GM23338 (cell line): ENCODE measurements around the gene SETD1B. TPM values are rescaled to one million over a fixed set of nuclear protein-coding genes. Genes with fewer than 3 reads are reported as not detected.

Experiments
- ATAC-seq: fragments of 200-7000 bp; cut with Tn5 transposase; 3 replicates; pipeline ENCODE4 v1.9.1; 2020
- DNase-seq: peaks from one replicate; pipeline ENCODE4 v3.0.0-alpha.2; 2015; ENCODE audit warnings: low spot score
- H2AFZ ChIP-seq: fragments of 200-600 bp; sonication (generic); 2 replicates; pipeline ENCODE4 v1.8.0; 2016; ENCODE audit warnings: antibody characterized with exemption, mild to moderate bottlenecking, moderate library complexity
- H3F3A ChIP-seq: fragments of 200-600 bp; sonication (generic); replicated peaks from 2 replicates; pipeline ENCODE4 v1.8.0; 2017; ENCODE audit warnings: antibody characterized with exemption, mixed run types, low read depth
- H3K27ac ChIP-seq: fragments of 200-600 bp; sonication (generic); 2 replicates; pipeline ENCODE4 v1.6.1; 2016; ENCODE audit warnings: low read depth
- H3K27me3 ChIP-seq: fragments of 200-600 bp; sonication (generic); 2 replicates; pipeline ENCODE4 v1.8.0; 2016; ENCODE audit warnings: mild to moderate bottlenecking, mixed run types, moderate library complexity; ENCODE audit not compliant: insufficient read depth
- H3K36me3 ChIP-seq: fragments of 200-600 bp; sonication (generic); 2 replicates; pipeline ENCODE4 v1.8.0; 2016; ENCODE audit warnings: mild to moderate bottlenecking; ENCODE audit not compliant: insufficient read depth
- H3K4me1 ChIP-seq: fragments of 200-600 bp; sonication (generic); 2 replicates; pipeline ENCODE4 v1.8.0; 2016; ENCODE audit warnings: mild to moderate bottlenecking, moderate library complexity; ENCODE audit not compliant: insufficient read depth
- H3K4me2 ChIP-seq: fragments of 200-600 bp; sonication (generic); 2 replicates; pipeline ENCODE4 v1.7.1; 2017; ENCODE audit warnings: mixed run types
- H3K4me3 ChIP-seq: fragments of 200-600 bp; sonication (generic); 2 replicates; pipeline ENCODE4 v1.6.1; 2016; ENCODE audit warnings: mixed run types
- H3K79me2 ChIP-seq: fragments of 200-600 bp; sonication (generic); replicated peaks from 2 replicates; pipeline ENCODE4 v1.8.0; 2017; ENCODE audit warnings: mild to moderate bottlenecking; ENCODE audit not compliant: insufficient read depth
- H3K9me2 ChIP-seq: fragments of 200-600 bp; sonication (generic); 2 replicates; pipeline ENCODE4 v1.8.0; 2017; ENCODE audit not compliant: insufficient read depth
- H4K20me1 ChIP-seq: fragments of 200-600 bp; sonication (generic); replicated peaks from 2 replicates; pipeline ENCODE4 v1.8.0; 2017; ENCODE audit warnings: mild to moderate bottlenecking; ENCODE audit not compliant: insufficient read depth
- H3K27ac Mint-ChIP-seq: 2 replicates; pipeline ENCODE4 v1.8.0; 2020; ENCODE audit warnings: inconsistent platforms, mild to moderate bottlenecking, moderate library complexity, mixed read lengths
- H3K27me3 Mint-ChIP-seq: 3 replicates; pipeline ENCODE4 v1.8.0; 2022; ENCODE audit warnings: low read depth, mild to moderate bottlenecking, moderate library complexity, mixed read lengths, inconsistent platforms; ENCODE audit not compliant: insufficient read depth, poor library complexity
- H3K36me3 Mint-ChIP-seq: 3 replicates; pipeline ENCODE4 v1.8.0; 2021; ENCODE audit warnings: low read depth, mild to moderate bottlenecking, inconsistent platforms, moderate library complexity, mixed read lengths
- H3K4me1 Mint-ChIP-seq: 3 replicates; pipeline ENCODE4 v1.8.0; 2020; ENCODE audit warnings: mild to moderate bottlenecking, inconsistent platforms, mixed read lengths
- H3K4me3 Mint-ChIP-seq: 3 replicates; pipeline ENCODE4 v1.8.0; 2021; ENCODE audit warnings: moderate library complexity, mild to moderate bottlenecking, inconsistent platforms, mixed read lengths
- H3K9me3 Mint-ChIP-seq: 3 replicates; pipeline ENCODE4 v1.8.0; 2020; ENCODE audit warnings: moderate library complexity, mild to moderate bottlenecking, inconsistent platforms, mixed read lengths
- CREB1 ChIP-seq: fragments of 250-450 bp; sonication (Bioruptor Pico); IDR thresholded peaks from 2 replicates; pipeline ENCODE4 v1.5.0; 2020; ENCODE audit warnings: low read depth, mild to moderate bottlenecking, moderate library complexity
- EZH2 ChIP-seq: fragments of 200-600 bp; sonication (generic); IDR thresholded peaks from one replicate; pipeline ENCODE4 v1.8.0; 2017; ENCODE audit warnings: antibody characterized with exemption, mild to moderate bottlenecking, low read depth; ENCODE audit not compliant: unreplicated experiment
- EZH2phosphoT487 ChIP-seq: fragments of 200-600 bp; sonication (generic); IDR thresholded peaks from one replicate; pipeline ENCODE4 v1.8.1; 2018; ENCODE audit warnings: antibody characterized with exemption; ENCODE audit not compliant: unreplicated experiment
- JUNB ChIP-seq: IDR thresholded peaks from one replicate; pipeline ENCODE4 v1.6.1; 2016; ENCODE audit warnings: antibody characterized with exemption; ENCODE audit not compliant: unreplicated experiment
- NANOG ChIP-seq: IDR thresholded peaks from 2 replicates; pipeline ENCODE4 v1.6.1; 2016; ENCODE audit warnings: antibody characterized with exemption, borderline replicate concordance
- POLR2AphosphoS5 ChIP-seq: IDR thresholded peaks from 2 replicates; pipeline ENCODE4 v1.6.1; 2016; ENCODE audit warnings: antibody characterized with exemption, low read depth
- STAT1 ChIP-seq: IDR thresholded peaks from one replicate; pipeline ENCODE4 v1.6.1; 2016; ENCODE audit warnings: antibody characterized with exemption; ENCODE audit not compliant: unreplicated experiment
- ZNF114 ChIP-seq: fragments of 250-450 bp; sonication (Bioruptor Pico); IDR thresholded peaks from 2 replicates; pipeline ENCODE4 v1.5.0; 2020; ENCODE audit warnings: mild to moderate bottlenecking, moderate library complexity
- ZNF331 ChIP-seq: fragments of 250-450 bp; sonication (Bioruptor Pico); IDR thresholded peaks from 2 replicates; pipeline ENCODE4 v1.5.0; 2020; ENCODE audit warnings: low read depth, mild to moderate bottlenecking, moderate library complexity
- polyA plus RNA-seq: library from polyadenylated mRNA; unstranded; fragments of >200 nt; fragmentation: Nextera tagmentation; extraction: Ambion mirVana; gene quantifications from 2 replicates; pipeline ENCODE4 v1.2.1, GENCODE V29; 2016
- total RNA-seq: library from RNA; depleted of rRNA; stranded (reverse); fragments of >200 nt; shearing (Covaris generic); gene quantifications from 2 replicates; pipeline ENCODE4 v1.2.3, GENCODE V29; 2014
- TF ChIP-seq, protein P1 (sequence below), 2 experiments: fragments of 200-600 bp in 1 of 2; sonication (generic) in 1 of 2; conservative IDR thresholded peaks; 2 replicates each; pipeline versions ENCODE4 v1.5.1 to v1.6.1; 2016 to 2017; ENCODE audit warnings: antibody characterized with exemption in 2 of 2, low read depth in 2 of 2, mild to moderate bottlenecking in 2 of 2, moderate library complexity in 1 of 2
- TF ChIP-seq, protein P2 (sequence below): IDR thresholded peaks from 2 replicates; pipeline ENCODE4 v1.6.1; 2016; ENCODE audit warnings: antibody characterized with exemption
- TF ChIP-seq, protein P3 (sequence below): IDR thresholded peaks from one replicate; pipeline ENCODE4 v1.6.1; 2018; ENCODE audit warnings: antibody characterized with exemption; ENCODE audit not compliant: unreplicated experiment
- TF ChIP-seq, protein P4 (sequence below): fragments of 250-450 bp; sonication (Bioruptor Pico); IDR thresholded peaks from 2 replicates; pipeline ENCODE4 v1.5.0; 2020; ENCODE audit warnings: mild to moderate bottlenecking, moderate library complexity

Gene SETD1B
- total and polyA plus RNA-seq, 2 experiments from 2014 or later, result 3.1 to 8.7 TPM

DNA sequence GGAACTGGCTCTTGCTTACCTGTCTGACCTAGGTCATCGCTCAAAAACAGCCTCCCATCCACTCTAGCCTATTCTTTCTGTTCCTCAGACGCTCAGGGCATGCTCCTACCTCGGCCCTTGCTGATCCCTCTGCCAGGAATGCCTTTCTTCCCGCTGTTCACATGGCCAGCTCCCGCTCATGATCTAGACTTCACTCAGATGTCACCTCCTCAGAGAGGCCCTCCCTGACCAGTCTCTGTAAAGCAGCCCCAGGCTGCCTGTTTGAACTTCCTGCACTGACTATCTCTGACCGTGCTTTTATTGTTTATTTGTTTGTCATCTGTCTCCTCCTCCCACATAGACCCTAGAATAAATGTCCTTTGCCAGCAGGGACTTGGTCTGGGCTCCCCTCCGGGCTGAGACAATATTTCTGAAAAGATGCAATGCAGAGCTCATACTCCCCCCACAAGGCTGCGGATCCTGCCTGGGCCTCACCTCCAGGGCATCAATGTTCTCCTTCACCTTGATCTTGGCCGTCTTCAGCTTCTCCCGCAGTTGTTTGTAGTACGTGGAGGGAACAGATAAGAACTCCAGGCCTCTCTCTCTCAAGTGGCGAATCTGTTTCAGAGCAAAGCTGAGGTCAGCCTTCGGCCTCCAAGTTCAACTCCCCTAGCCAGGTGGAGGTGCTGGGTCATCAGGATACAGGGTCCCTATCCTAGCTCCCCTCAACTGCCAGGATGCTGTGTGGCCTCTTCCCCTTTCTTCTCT, 39.6 kb downstream of the SETD1B start:
- ATAC-seq (no peak), DNase-seq (no peak)
- Mint-ChIP-seq H3K4me3 (no peak overlapping the region), H3K9me3 (peaks cover 2% of the 10 kb centered on the region; the same call in 1 of the 3 replicates), H3K27me3 (peaks cover 9% of the 10 kb centered on the region), H3K4me1 (peaks cover 8% of the 10 kb centered on the region; the same call in 1 of the 3 replicates), H3K27ac (no peak overlapping the region), H3K36me3 (no peaks in the 10 kb centered on the region; the same call in 2 of the 3 replicates)
- Histone ChIP-seq H3F3A (peaks cover 7% of the 10 kb centered on the region; the same call in 1 of the 2 replicates), H3K27ac (no peak overlapping the region), H3K36me3 (no peaks in the 10 kb centered on the region), H3K9me2 (no peaks in the 10 kb centered on the region), H3K4me3 (no peak overlapping the region), H3K79me2 (no peaks in the 10 kb centered on the region), H2AFZ (no peak overlapping the region), H3K4me2 (no peak overlapping the region), H4K20me1 (no peaks in the 10 kb centered on the region), H3K4me1 (peaks cover 9% of the 10 kb centered on the region; the same call in 1 of the 2 replicates), H3K27me3 (no peaks in the 10 kb centered on the region)
- no peak for TF ChIP-seq JUNB
- TF ChIP-seq, protein P1, sequence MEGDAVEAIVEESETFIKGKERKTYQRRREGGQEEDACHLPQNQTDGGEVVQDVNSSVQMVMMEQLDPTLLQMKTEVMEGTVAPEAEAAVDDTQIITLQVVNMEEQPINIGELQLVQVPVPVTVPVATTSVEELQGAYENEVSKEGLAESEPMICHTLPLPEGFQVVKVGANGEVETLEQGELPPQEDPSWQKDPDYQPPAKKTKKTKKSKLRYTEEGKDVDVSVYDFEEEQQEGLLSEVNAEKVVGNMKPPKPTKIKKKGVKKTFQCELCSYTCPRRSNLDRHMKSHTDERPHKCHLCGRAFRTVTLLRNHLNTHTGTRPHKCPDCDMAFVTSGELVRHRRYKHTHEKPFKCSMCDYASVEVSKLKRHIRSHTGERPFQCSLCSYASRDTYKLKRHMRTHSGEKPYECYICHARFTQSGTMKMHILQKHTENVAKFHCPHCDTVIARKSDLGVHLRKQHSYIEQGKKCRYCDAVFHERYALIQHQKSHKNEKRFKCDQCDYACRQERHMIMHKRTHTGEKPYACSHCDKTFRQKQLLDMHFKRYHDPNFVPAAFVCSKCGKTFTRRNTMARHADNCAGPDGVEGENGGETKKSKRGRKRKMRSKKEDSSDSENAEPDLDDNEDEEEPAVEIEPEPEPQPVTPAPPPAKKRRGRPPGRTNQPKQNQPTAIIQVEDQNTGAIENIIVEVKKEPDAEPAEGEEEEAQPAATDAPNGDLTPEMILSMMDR (conservative IDR thresholded peaks at IDR 0.05; ENCODE audit: low read depth in 2 of 2), result no peak
- TF ChIP-seq CREB1 (CRISPR knock-in tag), result no peak
- no peak for TF ChIP-seq ZNF114 (CRISPR knock-in tag)
- no peak for TF ChIP-seq EZH2
- TF ChIP-seq, protein P2, sequence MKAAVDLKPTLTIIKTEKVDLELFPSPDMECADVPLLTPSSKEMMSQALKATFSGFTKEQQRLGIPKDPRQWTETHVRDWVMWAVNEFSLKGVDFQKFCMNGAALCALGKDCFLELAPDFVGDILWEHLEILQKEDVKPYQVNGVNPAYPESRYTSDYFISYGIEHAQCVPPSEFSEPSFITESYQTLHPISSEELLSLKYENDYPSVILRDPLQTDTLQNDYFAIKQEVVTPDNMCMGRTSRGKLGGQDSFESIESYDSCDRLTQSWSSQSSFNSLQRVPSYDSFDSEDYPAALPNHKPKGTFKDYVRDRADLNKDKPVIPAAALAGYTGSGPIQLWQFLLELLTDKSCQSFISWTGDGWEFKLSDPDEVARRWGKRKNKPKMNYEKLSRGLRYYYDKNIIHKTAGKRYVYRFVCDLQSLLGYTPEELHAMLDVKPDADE, result no peak
- TF ChIP-seq, protein P3, sequence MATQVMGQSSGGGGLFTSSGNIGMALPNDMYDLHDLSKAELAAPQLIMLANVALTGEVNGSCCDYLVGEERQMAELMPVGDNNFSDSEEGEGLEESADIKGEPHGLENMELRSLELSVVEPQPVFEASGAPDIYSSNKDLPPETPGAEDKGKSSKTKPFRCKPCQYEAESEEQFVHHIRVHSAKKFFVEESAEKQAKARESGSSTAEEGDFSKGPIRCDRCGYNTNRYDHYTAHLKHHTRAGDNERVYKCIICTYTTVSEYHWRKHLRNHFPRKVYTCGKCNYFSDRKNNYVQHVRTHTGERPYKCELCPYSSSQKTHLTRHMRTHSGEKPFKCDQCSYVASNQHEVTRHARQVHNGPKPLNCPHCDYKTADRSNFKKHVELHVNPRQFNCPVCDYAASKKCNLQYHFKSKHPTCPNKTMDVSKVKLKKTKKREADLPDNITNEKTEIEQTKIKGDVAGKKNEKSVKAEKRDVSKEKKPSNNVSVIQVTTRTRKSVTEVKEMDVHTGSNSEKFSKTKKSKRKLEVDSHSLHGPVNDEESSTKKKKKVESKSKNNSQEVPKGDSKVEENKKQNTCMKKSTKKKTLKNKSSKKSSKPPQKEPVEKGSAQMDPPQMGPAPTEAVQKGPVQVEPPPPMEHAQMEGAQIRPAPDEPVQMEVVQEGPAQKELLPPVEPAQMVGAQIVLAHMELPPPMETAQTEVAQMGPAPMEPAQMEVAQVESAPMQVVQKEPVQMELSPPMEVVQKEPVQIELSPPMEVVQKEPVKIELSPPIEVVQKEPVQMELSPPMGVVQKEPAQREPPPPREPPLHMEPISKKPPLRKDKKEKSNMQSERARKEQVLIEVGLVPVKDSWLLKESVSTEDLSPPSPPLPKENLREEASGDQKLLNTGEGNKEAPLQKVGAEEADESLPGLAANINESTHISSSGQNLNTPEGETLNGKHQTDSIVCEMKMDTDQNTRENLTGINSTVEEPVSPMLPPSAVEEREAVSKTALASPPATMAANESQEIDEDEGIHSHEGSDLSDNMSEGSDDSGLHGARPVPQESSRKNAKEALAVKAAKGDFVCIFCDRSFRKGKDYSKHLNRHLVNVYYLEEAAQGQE, result no peak
- TF ChIP-seq, protein P4, sequence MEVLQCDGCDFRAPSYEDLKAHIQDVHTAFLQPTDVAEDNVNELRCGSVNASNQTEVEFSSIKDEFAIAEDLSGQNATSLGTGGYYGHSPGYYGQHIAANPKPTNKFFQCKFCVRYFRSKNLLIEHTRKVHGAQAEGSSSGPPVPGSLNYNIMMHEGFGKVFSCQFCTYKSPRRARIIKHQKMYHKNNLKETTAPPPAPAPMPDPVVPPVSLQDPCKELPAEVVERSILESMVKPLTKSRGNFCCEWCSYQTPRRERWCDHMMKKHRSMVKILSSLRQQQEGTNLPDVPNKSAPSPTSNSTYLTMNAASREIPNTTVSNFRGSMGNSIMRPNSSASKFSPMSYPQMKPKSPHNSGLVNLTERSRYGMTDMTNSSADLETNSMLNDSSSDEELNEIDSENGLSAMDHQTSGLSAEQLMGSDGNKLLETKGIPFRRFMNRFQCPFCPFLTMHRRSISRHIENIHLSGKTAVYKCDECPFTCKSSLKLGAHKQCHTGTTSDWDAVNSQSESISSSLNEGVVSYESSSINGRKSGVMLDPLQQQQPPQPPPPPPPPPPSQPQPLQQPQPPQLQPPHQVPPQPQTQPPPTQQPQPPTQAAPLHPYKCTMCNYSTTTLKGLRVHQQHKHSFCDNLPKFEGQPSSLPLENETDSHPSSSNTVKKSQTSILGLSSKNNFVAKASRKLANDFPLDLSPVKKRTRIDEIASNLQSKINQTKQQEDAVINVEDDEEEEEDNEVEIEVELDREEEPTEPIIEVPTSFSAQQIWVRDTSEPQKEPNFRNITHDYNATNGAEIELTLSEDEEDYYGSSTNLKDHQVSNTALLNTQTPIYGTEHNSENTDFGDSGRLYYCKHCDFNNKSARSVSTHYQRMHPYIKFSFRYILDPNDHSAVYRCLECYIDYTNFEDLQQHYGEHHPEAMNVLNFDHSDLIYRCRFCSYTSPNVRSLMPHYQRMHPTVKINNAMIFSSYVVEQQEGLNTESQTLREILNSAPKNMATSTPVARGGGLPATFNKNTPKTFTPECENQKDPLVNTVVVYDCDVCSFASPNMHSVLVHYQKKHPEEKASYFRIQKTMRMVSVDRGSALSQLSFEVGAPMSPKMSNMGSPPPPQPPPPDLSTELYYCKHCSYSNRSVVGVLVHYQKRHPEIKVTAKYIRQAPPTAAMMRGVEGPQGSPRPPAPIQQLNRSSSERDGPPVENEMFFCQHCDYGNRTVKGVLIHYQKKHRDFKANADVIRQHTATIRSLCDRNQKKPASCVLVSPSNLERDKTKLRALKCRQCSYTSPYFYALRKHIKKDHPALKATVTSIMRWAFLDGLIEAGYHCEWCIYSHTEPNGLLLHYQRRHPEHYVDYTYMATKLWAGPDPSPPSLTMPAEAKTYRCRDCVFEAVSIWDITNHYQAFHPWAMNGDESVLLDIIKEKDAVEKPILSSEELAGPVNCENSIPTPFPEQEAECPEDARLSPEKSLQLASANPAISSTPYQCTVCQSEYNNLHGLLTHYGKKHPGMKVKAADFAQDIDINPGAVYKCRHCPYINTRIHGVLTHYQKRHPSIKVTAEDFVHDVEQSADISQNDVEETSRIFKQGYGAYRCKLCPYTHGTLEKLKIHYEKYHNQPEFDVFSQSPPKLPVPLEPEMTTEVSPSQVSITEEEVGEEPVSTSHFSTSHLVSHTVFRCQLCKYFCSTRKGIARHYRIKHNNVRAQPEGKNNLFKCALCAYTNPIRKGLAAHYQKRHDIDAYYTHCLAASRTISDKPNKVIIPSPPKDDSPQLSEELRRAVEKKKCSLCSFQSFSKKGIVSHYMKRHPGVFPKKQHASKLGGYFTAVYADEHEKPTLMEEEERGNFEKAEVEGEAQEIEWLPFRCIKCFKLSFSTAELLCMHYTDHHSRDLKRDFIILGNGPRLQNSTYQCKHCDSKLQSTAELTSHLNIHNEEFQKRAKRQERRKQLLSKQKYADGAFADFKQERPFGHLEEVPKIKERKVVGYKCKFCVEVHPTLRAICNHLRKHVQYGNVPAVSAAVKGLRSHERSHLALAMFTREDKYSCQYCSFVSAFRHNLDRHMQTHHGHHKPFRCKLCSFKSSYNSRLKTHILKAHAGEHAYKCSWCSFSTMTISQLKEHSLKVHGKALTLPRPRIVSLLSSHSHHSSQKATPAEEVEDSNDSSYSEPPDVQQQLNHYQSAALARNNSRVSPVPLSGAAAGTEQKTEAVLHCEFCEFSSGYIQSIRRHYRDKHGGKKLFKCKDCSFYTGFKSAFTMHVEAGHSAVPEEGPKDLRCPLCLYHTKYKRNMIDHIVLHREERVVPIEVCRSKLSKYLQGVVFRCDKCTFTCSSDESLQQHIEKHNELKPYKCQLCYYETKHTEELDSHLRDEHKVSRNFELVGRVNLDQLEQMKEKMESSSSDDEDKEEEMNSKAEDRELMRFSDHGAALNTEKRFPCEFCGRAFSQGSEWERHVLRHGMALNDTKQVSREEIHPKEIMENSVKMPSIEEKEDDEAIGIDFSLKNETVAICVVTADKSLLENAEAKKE (CRISPR knock-in tag), result no peak
- TF ChIP-seq ZNF331 (CRISPR knock-in tag), result no peak
- TF ChIP-seq POLR2AphosphoS5, result no peak
- no peak for TF ChIP-seq EZH2phosphoT487
- no peak for TF ChIP-seq NANOG
- TF ChIP-seq STAT1, result no peak
